NCI-H2081 (cell line): ENCODE data around the gene ANKS6.

Experiments used
- DNase-seq, 2 experiments: peaks; one replicate each; lab custom pipeline; 2025; lab: John Stamatoyannopoulos, UW

ANKS6 gene

GRCh38 chr9:98738741-98739140, 57.6 kb downstream of the ANKS6 start:
- no peak for DNase-seq

- DNase-seq = no peak
These were observed 60.1 kb downstream of the ANKS6 start for GRCh38 chr9:98736226-98736625.

- no peak for DNase-seq
These were observed 63.6 kb downstream of the ANKS6 start for GRCh38 chr9:98732801-98733200.

- no peak for DNase-seq
These were observed 64.3 kb downstream of the ANKS6 start for GRCh38 chr9:98732091-98732490.

GRCh38 chr9:98730871-98731270, 65.5 kb downstream of the ANKS6 start:
- DNase-seq = no peak

- no peak for DNase-seq
These were observed 67.9 kb downstream of the ANKS6 start for GRCh38 chr9:98728500-98728899.

- no peak for DNase-seq
These were observed 68.9 kb downstream of the ANKS6 start for GRCh38 chr9:98727428-98727827.

- DNase-seq = no peak
These were observed 69.6 kb downstream of the ANKS6 start for GRCh38 chr9:98726735-98727134.

GRCh38 chr9:98724810-98725530, 71.4 kb downstream of the ANKS6 start:
- no peak for DNase-seq

- no peak for DNase-seq
These were observed 74.7 kb downstream of the ANKS6 start for GRCh38 chr9:98721643-98722042.

- no peak for DNase-seq
These were observed 76.0 kb downstream of the ANKS6 start for GRCh38 chr9:98720402-98720801.

- no peak for DNase-seq
These were observed 77.3 kb downstream of the ANKS6 start for GRCh38 chr9:98719055-98719454.

GRCh38 chr9:98714833-98715232, 81.5 kb downstream of the ANKS6 start:
- no peak for DNase-seq

- no peak for DNase-seq
These were observed 83.4 kb downstream of the ANKS6 start for GRCh38 chr9:98712987-98713386.

- DNase-seq = no peak
These were observed 86.1 kb downstream of the ANKS6 start for GRCh38 chr9:98709968-98710965.

GRCh38 chr9:98708933-98709911, 87.1 kb downstream of the ANKS6 start, which contains the start of gene GABBR2:
TSS of gene GABBR2 (minus strand) at chr9:98708935. CDS start at chr9:98708737, 198 bp downstream.
- DNase-seq = peak; percentile 31 to 38

GRCh38 chr9:98708103-98708932, 88.0 kb downstream of the ANKS6 start:
- peak in 1 of 2 experiments; percentile 30 for DNase-seq

- DNase-seq = peak; percentile 55 to 76
These were observed 88.9 kb downstream of the ANKS6 start for GRCh38 chr9:98707166-98708102.

GRCh38 chr9:98706651-98707165, 89.6 kb downstream of the ANKS6 start:
- DNase-seq = peak; percentile 28 to 46
